ENCODE data around the gene ACAA2. TPM values are rescaled to one million over a fixed set of nuclear protein-coding genes. Genes with fewer than 3 reads are reported as not detected.

ACAA2 gene
- total RNA-seq, 1 donor from 2014 or later: 91.9 TPM

- DNase-seq (ENCODE audit: low spot score): no peak
- Mint-ChIP-seq H3K36me3 (no peaks in the 10 kb centered on the region), H3K4me1 (peaks cover 9% of the 10 kb centered on the region), H3K27me3 (ENCODE audit: insufficient read depth, low read depth) (peaks cover 14% of the 10 kb centered on the region), H3K27ac (no peak overlapping the region), H3K4me3 (no peak overlapping the region), H3K9me3 (peaks cover 10% of the 10 kb centered on the region)
- Histone ChIP-seq H2AFZ (replicated peaks) (no peak overlapping the region), H3K4me3 (no peak overlapping the region), H3K27me3 (no peaks in the 10 kb centered on the region), H3K9ac (no peak overlapping the region), H3K27ac (no peak overlapping the region), H3F3A (ENCODE audit: low read depth) (no peaks in the 10 kb centered on the region), H3K9me3 (ENCODE audit: low read depth) (no peaks in the 10 kb centered on the region), H3K4me2 (no peak overlapping the region), H3K79me2 (ENCODE audit: low read depth) (no peaks in the 10 kb centered on the region), H4K20me1 (ENCODE audit: low read depth) (no peaks in the 10 kb centered on the region), H3K36me3 (no peaks in the 10 kb centered on the region), H3K4me1 (no peaks in the 10 kb centered on the region)
- TF ChIP-seq EZH2phosphoT487 (IDR thresholded peaks at IDR 0.05) (no peak), EZH2 (IDR thresholded peaks at IDR 0.05) (no peak)
- TF ChIP-seq, protein P1, sequence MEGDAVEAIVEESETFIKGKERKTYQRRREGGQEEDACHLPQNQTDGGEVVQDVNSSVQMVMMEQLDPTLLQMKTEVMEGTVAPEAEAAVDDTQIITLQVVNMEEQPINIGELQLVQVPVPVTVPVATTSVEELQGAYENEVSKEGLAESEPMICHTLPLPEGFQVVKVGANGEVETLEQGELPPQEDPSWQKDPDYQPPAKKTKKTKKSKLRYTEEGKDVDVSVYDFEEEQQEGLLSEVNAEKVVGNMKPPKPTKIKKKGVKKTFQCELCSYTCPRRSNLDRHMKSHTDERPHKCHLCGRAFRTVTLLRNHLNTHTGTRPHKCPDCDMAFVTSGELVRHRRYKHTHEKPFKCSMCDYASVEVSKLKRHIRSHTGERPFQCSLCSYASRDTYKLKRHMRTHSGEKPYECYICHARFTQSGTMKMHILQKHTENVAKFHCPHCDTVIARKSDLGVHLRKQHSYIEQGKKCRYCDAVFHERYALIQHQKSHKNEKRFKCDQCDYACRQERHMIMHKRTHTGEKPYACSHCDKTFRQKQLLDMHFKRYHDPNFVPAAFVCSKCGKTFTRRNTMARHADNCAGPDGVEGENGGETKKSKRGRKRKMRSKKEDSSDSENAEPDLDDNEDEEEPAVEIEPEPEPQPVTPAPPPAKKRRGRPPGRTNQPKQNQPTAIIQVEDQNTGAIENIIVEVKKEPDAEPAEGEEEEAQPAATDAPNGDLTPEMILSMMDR (IDR thresholded peaks at IDR 0.05): no peak
These were observed 63.8 kb downstream of the ACAA2 start for GRCh38 chr18:49749563-49749962.

DNA sequence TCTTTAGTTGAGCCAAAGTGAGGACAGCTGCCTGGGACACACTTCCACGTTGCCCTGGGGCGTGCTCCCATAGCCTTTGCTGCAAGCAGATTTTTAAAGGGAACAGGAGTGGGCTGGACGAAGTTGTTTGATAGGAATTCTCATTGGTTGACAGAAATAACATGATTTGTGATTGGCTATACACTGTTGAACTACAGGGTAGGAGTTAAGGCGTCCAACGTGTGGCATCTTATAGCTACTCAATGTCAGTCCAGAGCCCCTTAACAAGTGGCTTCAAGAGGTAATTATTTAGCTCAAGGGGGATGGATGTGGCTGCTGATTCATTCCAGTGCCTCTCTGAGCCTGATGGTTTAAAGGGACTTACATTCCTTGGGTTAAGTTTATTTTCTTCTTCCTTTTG is 65.5 kb downstream of the ACAA2 start:
- peak overlapping the region; percentile 33 for H3K27ac Mint-ChIP-seq

DNA sequence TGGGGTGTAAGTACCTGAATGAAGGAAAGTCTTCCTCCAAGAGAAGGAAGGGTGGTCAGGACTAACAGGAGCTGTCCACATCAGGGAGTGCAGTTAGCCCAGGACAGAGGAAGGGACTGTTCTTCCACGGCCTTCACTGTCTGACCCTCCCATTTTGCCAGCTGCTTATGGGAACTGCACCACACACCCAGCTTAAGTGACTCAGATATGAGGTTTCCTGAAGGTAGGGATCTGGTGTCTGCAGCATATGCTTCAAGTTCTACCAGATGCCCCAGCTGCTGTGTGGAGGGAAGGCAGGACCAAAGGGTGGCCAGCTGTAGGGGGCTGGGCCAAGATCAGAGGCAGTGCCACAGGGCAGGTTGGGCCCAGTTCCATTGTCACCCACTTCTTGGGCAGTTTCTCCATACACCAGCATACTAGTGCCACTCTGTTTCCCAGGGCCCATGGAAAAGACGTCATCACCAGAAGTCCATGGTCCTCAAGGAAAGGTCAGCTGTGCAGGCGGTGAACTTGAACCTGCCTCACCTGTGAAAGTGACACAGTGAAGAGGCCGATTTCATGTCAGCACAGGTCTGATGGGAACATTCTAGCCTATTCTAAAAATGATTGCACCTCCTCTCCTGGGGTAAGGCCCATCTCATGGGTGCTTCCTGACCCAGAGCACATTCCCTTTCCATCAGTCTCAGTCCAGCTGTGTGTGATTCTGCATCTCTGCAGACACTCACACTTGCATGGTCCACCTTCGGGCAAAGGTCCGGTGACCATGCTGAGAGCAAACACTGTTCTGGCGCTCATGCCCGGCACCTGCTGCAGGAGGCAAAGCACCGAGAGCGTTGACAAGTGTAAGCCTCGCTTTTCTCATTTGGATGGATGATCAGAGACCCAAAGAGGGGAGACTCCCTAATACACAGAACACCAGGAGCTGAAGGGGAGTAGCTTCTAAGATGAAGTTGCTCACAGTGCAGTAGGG is 68.0 kb downstream of the ACAA2 start:
- Histone ChIP-seq H3K9me3 (ENCODE audit: low read depth) (no peaks in the 10 kb centered on the region), H3K36me3 (no peaks in the 10 kb centered on the region), H3K27me3 (no peaks in the 10 kb centered on the region), H3F3A (ENCODE audit: low read depth) (no peaks in the 10 kb centered on the region), H3K4me2 (no peak overlapping the region), H3K79me2 (ENCODE audit: low read depth) (no peaks in the 10 kb centered on the region), H4K20me1 (ENCODE audit: low read depth) (no peaks in the 10 kb centered on the region), H2AFZ (replicated peaks) (no peak overlapping the region), H3K4me3 (no peak overlapping the region), H3K9ac (no peak overlapping the region), H3K4me1 (no peaks in the 10 kb centered on the region), H3K27ac (no peak overlapping the region)
- Mint-ChIP-seq H3K4me3 (no peak overlapping the region), H3K36me3 (no peaks in the 10 kb centered on the region), H3K9me3 (peaks cover 10% of the 10 kb centered on the region), H3K27me3 (ENCODE audit: insufficient read depth, low read depth) (peaks cover 6% of the 10 kb centered on the region), H3K27ac (no peak overlapping the region), H3K4me1 (peaks cover 5% of the 10 kb centered on the region)
- TF ChIP-seq EZH2phosphoT487 (IDR thresholded peaks at IDR 0.05) (no peak), EZH2 (IDR thresholded peaks at IDR 0.05) (no peak)
- TF ChIP-seq, protein P1 (IDR thresholded peaks at IDR 0.05): no peak
- DNase-seq (ENCODE audit: low spot score): no peak

More for the DNA sequence above, 65.5 kb downstream of the ACAA2 start:
- Histone ChIP-seq H3K9ac (no peak overlapping the region), H2AFZ (replicated peaks) (no peak overlapping the region), H3K27me3 (no peaks in the 10 kb centered on the region), H3K4me2 (no peak overlapping the region), H3K4me1 (no peaks in the 10 kb centered on the region), H3K36me3 (no peaks in the 10 kb centered on the region), H4K20me1 (ENCODE audit: low read depth) (no peaks in the 10 kb centered on the region), H3K27ac (no peak overlapping the region), H3K9me3 (ENCODE audit: low read depth) (no peaks in the 10 kb centered on the region), H3K4me3 (no peak overlapping the region), H3K79me2 (ENCODE audit: low read depth) (no peaks in the 10 kb centered on the region), H3F3A (ENCODE audit: low read depth) (no peaks in the 10 kb centered on the region)
- DNase-seq (ENCODE audit: low spot score): no peak
- H3K9me3 Mint-ChIP-seq: peaks cover 10% of the 10 kb centered on the region
- H3K36me3 Mint-ChIP-seq: no peaks in the 10 kb centered on the region
- TF ChIP-seq EZH2phosphoT487 (IDR thresholded peaks at IDR 0.05) (no peak), EZH2 (IDR thresholded peaks at IDR 0.05) (no peak)
- TF ChIP-seq, protein P1 (IDR thresholded peaks at IDR 0.05): no peak
- no peak overlapping the region for H3K4me3 Mint-ChIP-seq
- peaks cover 9% of the 10 kb centered on the region for H3K4me1 Mint-ChIP-seq
- H3K27me3 Mint-ChIP-seq (ENCODE audit: insufficient read depth, low read depth): peaks cover 8% of the 10 kb centered on the region

All from neural progenitor cell (in vitro differentiated cells).